ENCODE results near the gene TOMM20L.

TOMM20L gene

GRCh38 chr14:58430156-58430555 is 34.4 kb downstream of the TOMM20L start:
- H3K4me1 ChIP-seq (ENCODE audit: control insufficient read depth, insufficient read depth, low read length): peaks cover 11% of the 10 kb centered on the region
- H3K9ac ChIP-seq (ENCODE audit: low read length): no peak overlapping the region
- no peaks in the 10 kb centered on the region for H3K36me3 ChIP-seq (ENCODE audit: control insufficient read depth, insufficient read depth, low read length)
- no peak overlapping the region for H3K27ac ChIP-seq (ENCODE audit: low read depth, low read length)
- H3K27me3 ChIP-seq (ENCODE audit: control insufficient read depth, insufficient read depth, low read length): no peaks in the 10 kb centered on the region
- H3K4me3 ChIP-seq (ENCODE audit: low read length): no peak overlapping the region

- H3K27me3 ChIP-seq (ENCODE audit: control insufficient read depth, insufficient read depth, low read length): no peaks in the 10 kb centered on the region
- H3K9ac ChIP-seq (ENCODE audit: low read length): no peak overlapping the region
- H3K36me3 ChIP-seq (ENCODE audit: control insufficient read depth, insufficient read depth, low read length): peaks cover 4% of the 10 kb centered on the region
- no peak overlapping the region for H3K27ac ChIP-seq (ENCODE audit: low read depth, low read length)
- no peak overlapping the region for H3K4me3 ChIP-seq (ENCODE audit: low read length)
- no peaks in the 10 kb centered on the region for H3K4me1 ChIP-seq (ENCODE audit: control insufficient read depth, insufficient read depth, low read length)
These were observed 43.7 kb downstream of the TOMM20L start for GRCh38 chr14:58439476-58439875.

- H3K27ac ChIP-seq (ENCODE audit: low read depth, low read length): no peak overlapping the region
- no peaks in the 10 kb centered on the region for H3K4me1 ChIP-seq (ENCODE audit: control insufficient read depth, insufficient read depth, low read length)
These were observed 48.9 kb downstream of the TOMM20L start for GRCh38 chr14:58444627-58445026.

GRCh38 chr14:58455593-58456265 is 60.0 kb downstream of the TOMM20L start:
- no peaks in the 10 kb centered on the region for H3K36me3 ChIP-seq (ENCODE audit: control insufficient read depth, insufficient read depth, low read length)
- H3K27me3 ChIP-seq (ENCODE audit: control insufficient read depth, insufficient read depth, low read length): no peaks in the 10 kb centered on the region

More at GRCh38 chr14:58444627-58445026, 48.9 kb downstream of the TOMM20L start:
- H3K9ac ChIP-seq (ENCODE audit: low read length): no peak overlapping the region
- peaks cover 6% of the 10 kb centered on the region for H3K36me3 ChIP-seq (ENCODE audit: control insufficient read depth, insufficient read depth, low read length)
- no peaks in the 10 kb centered on the region for H3K27me3 ChIP-seq (ENCODE audit: control insufficient read depth, insufficient read depth, low read length)
- no peak overlapping the region for H3K4me3 ChIP-seq (ENCODE audit: low read length)

More at GRCh38 chr14:58455593-58456265, 60.0 kb downstream of the TOMM20L start:
- Histone ChIP-seq H3K27ac (ENCODE audit: low read depth, low read length) (no peak overlapping the region), H3K9ac (ENCODE audit: low read length) (no peak overlapping the region), H3K4me1 (ENCODE audit: control insufficient read depth, insufficient read depth, low read length) (no peaks in the 10 kb centered on the region), H3K4me3 (ENCODE audit: low read length) (no peak overlapping the region)

Measured in rectal smooth muscle tissue (tissue), 1 donor.